GM23248 (cell line): ENCODE measurements around the gene LAMA1. TPM values are rescaled to one million over a fixed set of nuclear protein-coding genes. Genes with fewer than 3 reads are reported as not detected.

Source experiments
- DNase-seq: peaks from one replicate; pipeline ENCODE4 v3.0.0-alpha.2; 2015
- H2AFZ ChIP-seq: fragments of 200-600 bp; sonication (generic); 2 replicates; pipeline ENCODE4 v1.6.1; 2016; ENCODE audit warnings: antibody characterized with exemption
- H3F3A ChIP-seq: fragments of 200-600 bp; sonication (generic); 2 replicates; pipeline ENCODE4 v1.6.1; 2016; ENCODE audit warnings: mild to moderate bottlenecking, antibody characterized with exemption, mixed run types; ENCODE audit not compliant: insufficient read depth
- H3K27ac ChIP-seq: fragments of 200-600 bp; sonication (generic); 2 replicates; pipeline ENCODE4 v1.5.1; 2016; ENCODE audit warnings: mild to moderate bottlenecking
- H3K27me3 ChIP-seq: fragments of 200-600 bp; sonication (generic); replicated peaks from 2 replicates; pipeline ENCODE4 v1.6.1; 2016; ENCODE audit warnings: mild to moderate bottlenecking; ENCODE audit not compliant: insufficient read depth
- H3K36me3 ChIP-seq: fragments of 200-600 bp; sonication (generic); 2 replicates; pipeline ENCODE4 v1.6.1; 2016; ENCODE audit warnings: low read depth, mild to moderate bottlenecking
- H3K4me1 ChIP-seq: fragments of 200-600 bp; sonication (generic); 2 replicates; pipeline ENCODE4 v1.6.1; 2016; ENCODE audit warnings: mild to moderate bottlenecking; ENCODE audit not compliant: insufficient read depth
- H3K4me2 ChIP-seq: fragments of 200-600 bp; sonication (generic); one replicate; pipeline ENCODE4 v1.6.1; 2016; ENCODE audit warnings: mild to moderate bottlenecking; ENCODE audit not compliant: unreplicated experiment
- H3K4me3 ChIP-seq: fragments of 200-600 bp; sonication (generic); 2 replicates; pipeline ENCODE4 v1.5.1; 2016; ENCODE audit warnings: mild to moderate bottlenecking
- H3K79me2 ChIP-seq: fragments of 200-600 bp; sonication (generic); 2 replicates; pipeline ENCODE4 v1.6.1; 2016; ENCODE audit warnings: mild to moderate bottlenecking; ENCODE audit not compliant: insufficient read depth
- H3K9ac ChIP-seq: fragments of 200-600 bp; sonication (generic); 2 replicates; pipeline ENCODE4 v1.6.1; 2016; ENCODE audit warnings: mild to moderate bottlenecking
- H3K9me2 ChIP-seq: fragments of 200-600 bp; sonication (generic); 2 replicates; pipeline ENCODE4 v1.6.1; 2016; ENCODE audit warnings: mixed run types, mild to moderate bottlenecking, moderate library complexity; ENCODE audit not compliant: insufficient read depth
- H3K9me3 ChIP-seq: fragments of 200-600 bp; sonication (generic); one replicate; pipeline ENCODE4 v1.6.1; 2017; ENCODE audit warnings: low read depth
- H4K20me1 ChIP-seq: fragments of 200-600 bp; sonication (generic); 2 replicates; pipeline ENCODE4 v1.6.0; 2016; ENCODE audit not compliant: insufficient read depth
- EZH2 ChIP-seq: fragments of 200-600 bp; sonication (generic); IDR thresholded peaks from 2 replicates; pipeline ENCODE4 v1.6.1; 2018; ENCODE audit warnings: antibody characterized with exemption, mild to moderate bottlenecking; ENCODE audit not compliant: insufficient read depth, poor library complexity, severe bottlenecking
- EZH2phosphoT487 ChIP-seq: fragments of 200-600 bp; sonication (generic); IDR thresholded peaks from 2 replicates; pipeline ENCODE4 v1.6.1; 2018; ENCODE audit warnings: antibody characterized with exemption, moderate library complexity, mild to moderate bottlenecking, low read depth; ENCODE audit not compliant: insufficient read depth
- WGBS, 2 experiments: methylation state at CpG; one replicate each; pipeline ENCODE4 v1.1.6; 2015 to 2017; ENCODE audit warnings: low lambda C conversion rate in 2 of 2, low coverage in 1 of 2; ENCODE audit errors: missing lambda C conversion rate in 2 of 2; 5-methylcytosine and 5-hydroxymethylcytosine counted together
- in situ Hi-C: fragments of 300-500 bp; cut with MboI; formaldehyde crosslinking; loops from 2 replicates; pipeline ENCODE4 v1.15.0; 2020
- polyA plus RNA-seq: library from polyadenylated mRNA; unstranded; fragments of >200 nt; fragmentation: Nextera tagmentation; extraction: Ambion mirVana; gene quantifications from 2 replicates; pipeline ENCODE4 v1.2.1, GENCODE V29; 2016
- total RNA-seq: library from RNA; depleted of rRNA; stranded (reverse); fragments of >200 nt; shearing (Covaris generic); gene quantifications from 2 replicates; pipeline ENCODE4 v1.2.3, GENCODE V29; 2014

LAMA1 gene
- total and polyA plus RNA-seq, 2 experiments from 2014 or later = 3.1 to 5.4 TPM

- DNase-seq = peak; percentile 56
- Histone ChIP-seq H3K27ac (no peak overlapping the region), H2AFZ (no peak overlapping the region), H3K4me1 (peaks cover under 1% of the 10 kb centered on the region; the same call in 1 of the 2 replicates), H3K9me3 (no peaks in the 10 kb centered on the region), H4K20me1 (no peaks in the 10 kb centered on the region), H3F3A (no peaks in the 10 kb centered on the region), H3K27me3 (no peaks in the 10 kb centered on the region), H3K9me2 (no peaks in the 10 kb centered on the region), H3K4me3 (no peak overlapping the region), H3K9ac (no peak overlapping the region), H3K79me2 (no peaks in the 10 kb centered on the region), H3K36me3 (no peaks in the 10 kb centered on the region), H3K4me2 (no peak overlapping the region)
- WGBS, 2 experiments = 33% methylated on average over 9 of the region's 9 CpGs
- no peak for TF ChIP-seq EZH2
- no peak for TF ChIP-seq EZH2phosphoT487
- in situ Hi-C loops = no loop called here
Measured at GRCh38 chr18:7000484-7001096, 117.0 kb downstream of the LAMA1 start.

- Histone ChIP-seq H3K36me3 (no peaks in the 10 kb centered on the region), H3K4me3 (no peak overlapping the region), H3K79me2 (no peaks in the 10 kb centered on the region), H3K9ac (no peak overlapping the region), H3F3A (no peaks in the 10 kb centered on the region), H3K9me2 (no peaks in the 10 kb centered on the region), H3K27me3 (no peaks in the 10 kb centered on the region), H3K4me1 (peaks cover 13% of the 10 kb centered on the region), H4K20me1 (no peaks in the 10 kb centered on the region), H3K27ac (no peak overlapping the region), H3K9me3 (no peaks in the 10 kb centered on the region), H3K4me2 (no peak overlapping the region), H2AFZ (no peak overlapping the region)
- WGBS, 2 experiments = 63 to 70% methylated on average over 8 of the region's 8 CpGs
- DNase-seq = peak; percentile 44
- in situ Hi-C loops = no loop called here
- TF ChIP-seq EZH2phosphoT487 = no peak
- no peak for TF ChIP-seq EZH2
Measured at GRCh38 chr18:6997808-6998207, 119.8 kb downstream of the LAMA1 start.

- peak overlapping the region; percentile 30; the same call in 1 of the 2 replicates for H3K27ac ChIP-seq
- H3K4me2 ChIP-seq = peak overlapping the region; percentile 51
Measured at GRCh38 chr18:6994771-6995430, 122.7 kb downstream of the LAMA1 start.

GRCh38 chr18:6994056-6994770 lies 123.4 kb downstream of the LAMA1 start:
- 31 to 33% methylated on average over 7 of the region's 7 CpGs for WGBS, 2 experiments
- H3F3A ChIP-seq = no peaks in the 10 kb centered on the region
- no peaks in the 10 kb centered on the region for H3K27me3 ChIP-seq
- peak; percentile 43 for DNase-seq
- no peak overlapping the region for H3K4me2 ChIP-seq
- H3K36me3 ChIP-seq = no peaks in the 10 kb centered on the region
- no peak for TF ChIP-seq EZH2phosphoT487
- TF ChIP-seq EZH2 = no peak
- H3K4me3 ChIP-seq = peak overlapping the region; percentile 45; the same call in 1 of the 2 replicates
- H3K79me2 ChIP-seq = no peaks in the 10 kb centered on the region
- 0 out of 2 replicates have a peak overlapping the region, but pooled peaks have one; percentile 13 for H3K27ac ChIP-seq
- no peaks in the 10 kb centered on the region for H4K20me1 ChIP-seq
- in situ Hi-C loops = no loop called here
- H3K4me1 ChIP-seq = peaks cover 13% of the 10 kb centered on the region
- H2AFZ ChIP-seq = peak overlapping the region; percentile 66
- no peaks in the 10 kb centered on the region for H3K9me3 ChIP-seq
- H3K9me2 ChIP-seq = no peaks in the 10 kb centered on the region
- H3K9ac ChIP-seq = peak overlapping the region; percentile 32; the same call in 1 of the 2 replicates

More at GRCh38 chr18:6994771-6995430, 122.7 kb downstream of the LAMA1 start:
- peak overlapping the region; percentile 32 for H3K9ac ChIP-seq
- H3K27me3 ChIP-seq = no peaks in the 10 kb centered on the region
- peak overlapping the region; percentile 66 for H2AFZ ChIP-seq
- DNase-seq = peak; percentile 62
- no peaks in the 10 kb centered on the region for H3K9me3 ChIP-seq
- no peaks in the 10 kb centered on the region for H3K9me2 ChIP-seq
- no peaks in the 10 kb centered on the region for H3K79me2 ChIP-seq
- no peak for TF ChIP-seq EZH2phosphoT487
- TF ChIP-seq EZH2 = no peak
- no peaks in the 10 kb centered on the region for H3F3A ChIP-seq
- no peaks in the 10 kb centered on the region for H3K36me3 ChIP-seq
- H3K4me3 ChIP-seq = peak overlapping the region; percentile 45
- in situ Hi-C loops = no loop called here
- WGBS, 2 experiments = 10% methylated on average over 7 of the region's 7 CpGs
- H3K4me1 ChIP-seq = peaks cover 13% of the 10 kb centered on the region
- H4K20me1 ChIP-seq = no peaks in the 10 kb centered on the region
